Parathyroid adenoma (tissue), 2 donors: ENCODE results near the gene ARPC4.

Source experiments
- H2AFZ ChIP-seq: fragments of 300-600 bp; sonication (generic); one replicate; pipeline ENCODE4 v1.7.0; 2017; ENCODE audit warnings: antibody characterized with exemption, mild to moderate bottlenecking
- H3K27ac ChIP-seq: fragments of 300-600 bp; sonication (generic); one replicate; pipeline ENCODE4 v1.7.0; 2017
- H3K27me3 ChIP-seq: fragments of 300-600 bp; sonication (generic); one replicate; pipeline ENCODE4 v1.7.0; 2017; ENCODE audit warnings: low read length; ENCODE audit not compliant: control insufficient read depth, insufficient read depth
- H3K36me3 ChIP-seq: fragments of 300-600 bp; sonication (generic); one replicate; pipeline ENCODE4 v1.7.0; 2017; ENCODE audit warnings: low read length; ENCODE audit not compliant: control insufficient read depth, insufficient read depth
- H3K4me1 ChIP-seq: fragments of 300-600 bp; sonication (generic); one replicate; pipeline ENCODE4 v1.7.0; 2017; ENCODE audit warnings: control low read depth
- H3K4me2 ChIP-seq: fragments of 300-600 bp; sonication (generic); one replicate; pipeline ENCODE4 v1.7.0; 2017; ENCODE audit warnings: low read length
- H3K4me3 ChIP-seq: fragments of 300-600 bp; sonication (generic); one replicate; pipeline ENCODE4 v1.7.0; 2017; ENCODE audit warnings: low read depth, low read length
- H3K79me2 ChIP-seq: fragments of 300-600 bp; sonication (generic); one replicate; pipeline ENCODE4 v1.7.0; 2017; ENCODE audit warnings: control low read depth
- H3K9ac ChIP-seq: fragments of 300-600 bp; sonication (generic); one replicate; pipeline ENCODE4 v1.7.0; 2017; ENCODE audit warnings: mild to moderate bottlenecking
- H3K9me3 ChIP-seq: fragments of 300-600 bp; sonication (generic); one replicate; pipeline ENCODE4 v1.7.0; 2017; ENCODE audit warnings: low read length; ENCODE audit not compliant: control insufficient read depth
- CTCF ChIP-seq: fragments of 300-600 bp; sonication (generic); IDR thresholded peaks from one replicate; pipeline ENCODE4 v1.7.0; 2017; ENCODE audit warnings: antibody characterized with exemption, mild to moderate bottlenecking
- donor health status: primary hyperparathyroidism.

The ARPC4 gene

GRCh38 chr3:9780458-9780812, 12.4 kb upstream of the ARPC4 start:
- no peaks in the 10 kb centered on the region for H3K9me3 ChIP-seq
- H3K4me3 ChIP-seq, result no peak overlapping the region
- H3K27me3 ChIP-seq, result no peaks in the 10 kb centered on the region
- H3K27ac ChIP-seq, result no peak overlapping the region
- H3K36me3 ChIP-seq, result no peaks in the 10 kb centered on the region
- H3K4me1 ChIP-seq, result peaks cover 1% of the 10 kb centered on the region
- H3K4me2 ChIP-seq, result no peak overlapping the region
- no peak for TF ChIP-seq CTCF
- no peaks in the 10 kb centered on the region for H3K79me2 ChIP-seq
- H3K9ac ChIP-seq, result no peak overlapping the region
- no peak overlapping the region for H2AFZ ChIP-seq

- no peak overlapping the region for H3K4me3 ChIP-seq
- H3K4me1 ChIP-seq, result peaks cover 3% of the 10 kb centered on the region
- H2AFZ ChIP-seq, result no peak overlapping the region
- no peaks in the 10 kb centered on the region for H3K27me3 ChIP-seq
- H3K9ac ChIP-seq, result no peak overlapping the region
- H3K27ac ChIP-seq, result no peak overlapping the region
- H3K4me2 ChIP-seq, result peak overlapping the region; percentile 5
- H3K9me3 ChIP-seq, result no peaks in the 10 kb centered on the region
- TF ChIP-seq CTCF, result no peak
- H3K79me2 ChIP-seq, result no peaks in the 10 kb centered on the region
- no peaks in the 10 kb centered on the region for H3K36me3 ChIP-seq
These were observed 12.0 kb upstream of the ARPC4 start for GRCh38 chr3:9780910-9781309.

- H2AFZ ChIP-seq, result no peak overlapping the region
- H3K79me2 ChIP-seq, result no peaks in the 10 kb centered on the region
- no peak overlapping the region for H3K4me2 ChIP-seq
- no peak overlapping the region for H3K9ac ChIP-seq
- H3K9me3 ChIP-seq, result no peaks in the 10 kb centered on the region
- peaks cover 5% of the 10 kb centered on the region for H3K4me1 ChIP-seq
- H3K27ac ChIP-seq, result no peak overlapping the region
- no peak for TF ChIP-seq CTCF
- H3K27me3 ChIP-seq, result no peaks in the 10 kb centered on the region
- no peaks in the 10 kb centered on the region for H3K36me3 ChIP-seq
- H3K4me3 ChIP-seq, result no peak overlapping the region
These were observed 11.3 kb upstream of the ARPC4 start for GRCh38 chr3:9781551-9781950.

GRCh38 chr3:9781978-9782603, 10.8 kb upstream of the ARPC4 start:
- Histone ChIP-seq H3K4me2 (no peak overlapping the region), H2AFZ (no peak overlapping the region), H3K36me3 (no peaks in the 10 kb centered on the region), H3K4me1 (peaks cover 5% of the 10 kb centered on the region), H3K4me3 (no peak overlapping the region), H3K79me2 (no peaks in the 10 kb centered on the region), H3K9ac (no peak overlapping the region), H3K27me3 (no peaks in the 10 kb centered on the region), H3K27ac (no peak overlapping the region), H3K9me3 (no peaks in the 10 kb centered on the region)
- TF ChIP-seq CTCF, result no peak

GRCh38 chr3:9782770-9783169, 10.1 kb upstream of the ARPC4 start:
- no peaks in the 10 kb centered on the region for H3K27me3 ChIP-seq
- H3K9me3 ChIP-seq, result no peaks in the 10 kb centered on the region
- no peak overlapping the region for H3K27ac ChIP-seq
- no peak overlapping the region for H2AFZ ChIP-seq
- no peak overlapping the region for H3K9ac ChIP-seq
- no peak overlapping the region for H3K4me3 ChIP-seq
- H3K4me1 ChIP-seq, result peaks cover 5% of the 10 kb centered on the region
- peak; percentile 21 for TF ChIP-seq CTCF
- no peak overlapping the region for H3K4me2 ChIP-seq
- H3K79me2 ChIP-seq, result no peaks in the 10 kb centered on the region
- no peaks in the 10 kb centered on the region for H3K36me3 ChIP-seq
